OCI-LY7 (cell line): ENCODE data around the gene ICA1. TPM values are rescaled to one million over a fixed set of nuclear protein-coding genes. Genes with fewer than 3 reads are reported as not detected.

Source experiments
- BruUV-seq: library from RNA; stranded (reverse); fragments of 400-500 nt; replicated peaks from 2 replicates; lab custom pipeline; 2021; lab: Mats Ljungman, UMichigan
- CTCF ChIA-PET: fragments of 300-600 bp; sonication (Branson Sonifier 250); formaldehyde crosslinking; loops from one replicate; lab custom pipeline; 2022; ENCODE audit warnings: antibody characterized with exemption; ENCODE audit not compliant: unreplicated experiment; lab: Charles Lee
- POLR2A ChIA-PET: fragments of 300-600 bp; sonication (Branson Sonifier 250); formaldehyde crosslinking; loops from one replicate; lab custom pipeline; 2022; ENCODE audit warnings: antibody characterized with exemption; lab: Charles Lee
- DNase-seq: peaks from one replicate; pipeline ENCODE4 v3.0.0-alpha.2; 2015; ENCODE audit warnings: low spot score
- H2AFZ ChIP-seq: fragments of 200-600 bp; sonication (generic), shearing (Covaris generic); 2 replicates; pipeline ENCODE4 v1.6.1; 2014; ENCODE audit warnings: mild to moderate bottlenecking, antibody characterized with exemption, low read length, moderate library complexity
- H3K27ac ChIP-seq: fragments of 200-600 bp; sonication (generic); 2 replicates; pipeline ENCODE4 v1.5.1; 2014; ENCODE audit warnings: mixed run types, low read depth, mild to moderate bottlenecking, moderate library complexity, low read length, inconsistent platforms; ENCODE audit not compliant: poor library complexity, severe bottlenecking
- H3K36me3 ChIP-seq: fragments of 200-600 bp; sonication (generic); 2 replicates; pipeline ENCODE4 v1.6.1; 2014; ENCODE audit warnings: mild to moderate bottlenecking, antibody characterized with exemption, low read length, moderate library complexity, mixed read lengths; ENCODE audit not compliant: insufficient read depth
- H3K4me1 ChIP-seq: fragments of 200-600 bp; sonication (generic); 2 replicates; pipeline ENCODE4 v1.5.1; 2014; ENCODE audit warnings: mild to moderate bottlenecking, low read length; ENCODE audit not compliant: insufficient read depth, poor library complexity, severe bottlenecking
- H3K4me2 ChIP-seq: fragments of 200-600 bp; sonication (generic); 2 replicates; pipeline ENCODE4 v1.6.1; 2014; ENCODE audit warnings: mild to moderate bottlenecking, low read length
- H3K4me3 ChIP-seq: fragments of 200-600 bp; sonication (generic); 2 replicates; pipeline ENCODE4 v1.5.1; 2014; ENCODE audit warnings: mild to moderate bottlenecking, low read depth, low read length; ENCODE audit not compliant: poor library complexity, severe bottlenecking
- H3K79me2 ChIP-seq: fragments of 200-600 bp; sonication (generic); 2 replicates; pipeline ENCODE4 v1.6.1; 2016; ENCODE audit warnings: low read depth, mild to moderate bottlenecking, low read length, moderate library complexity, mixed read lengths; ENCODE audit not compliant: insufficient read depth
- H3K9me2 ChIP-seq: fragments of 200-600 bp; sonication (generic); 2 replicates; pipeline ENCODE4 v1.6.1; 2016; ENCODE audit warnings: mild to moderate bottlenecking, low read length, mixed read lengths; ENCODE audit not compliant: insufficient read depth
- H3K9me3 ChIP-seq: fragments of 200-600 bp; sonication (generic); 2 replicates; pipeline ENCODE4 v1.6.1; 2014; ENCODE audit warnings: mild to moderate bottlenecking, mixed run types, low read length, mixed read lengths
- H4K20me1 ChIP-seq: fragments of 200-600 bp; sonication (generic); 2 replicates; pipeline ENCODE4 v1.6.1; 2014; ENCODE audit warnings: mild to moderate bottlenecking, antibody characterized with exemption, low read length, moderate library complexity, mixed read lengths; ENCODE audit not compliant: insufficient read depth
- EZH2phosphoT487 ChIP-seq: fragments of 200-600 bp; sonication (generic); IDR thresholded peaks from 2 replicates; pipeline ENCODE4 v1.6.1; 2018; ENCODE audit warnings: low read depth, borderline replicate concordance, mild to moderate bottlenecking, mixed run types, antibody characterized with exemption, low read length, moderate library complexity, mixed read lengths
- intact Hi-C: fragments of 100-400 bp; cut with micrococcal nuclease; formaldehyde crosslinking; loops from one replicate; pipeline ENCODE4 v1.10.0; 2022; ENCODE audit not compliant: unreplicated experiment
- total RNA-seq, 2 experiments: library from RNA; depleted of rRNA in 1 of 2; stranded (reverse); fragments of >200 nt in 1 of 2; shearing (Covaris generic) in 1 of 2; gene quantifications; 2 replicates each; pipeline ENCODE4 v1.2.3, GENCODE V29; 2014 to 2022
- TF ChIP-seq, protein P1 (sequence below): fragments of 200-600 bp; sonication (generic); conservative IDR thresholded peaks from 2 replicates; pipeline ENCODE4 v1.5.1; 2014; ENCODE audit warnings: mild to moderate bottlenecking, antibody characterized with exemption, low read length, moderate library complexity, mixed read lengths

The ICA1 gene
- total RNA-seq, 2 experiments from 2014 or later: 0.49 TPM; not detected in 1

DNA sequence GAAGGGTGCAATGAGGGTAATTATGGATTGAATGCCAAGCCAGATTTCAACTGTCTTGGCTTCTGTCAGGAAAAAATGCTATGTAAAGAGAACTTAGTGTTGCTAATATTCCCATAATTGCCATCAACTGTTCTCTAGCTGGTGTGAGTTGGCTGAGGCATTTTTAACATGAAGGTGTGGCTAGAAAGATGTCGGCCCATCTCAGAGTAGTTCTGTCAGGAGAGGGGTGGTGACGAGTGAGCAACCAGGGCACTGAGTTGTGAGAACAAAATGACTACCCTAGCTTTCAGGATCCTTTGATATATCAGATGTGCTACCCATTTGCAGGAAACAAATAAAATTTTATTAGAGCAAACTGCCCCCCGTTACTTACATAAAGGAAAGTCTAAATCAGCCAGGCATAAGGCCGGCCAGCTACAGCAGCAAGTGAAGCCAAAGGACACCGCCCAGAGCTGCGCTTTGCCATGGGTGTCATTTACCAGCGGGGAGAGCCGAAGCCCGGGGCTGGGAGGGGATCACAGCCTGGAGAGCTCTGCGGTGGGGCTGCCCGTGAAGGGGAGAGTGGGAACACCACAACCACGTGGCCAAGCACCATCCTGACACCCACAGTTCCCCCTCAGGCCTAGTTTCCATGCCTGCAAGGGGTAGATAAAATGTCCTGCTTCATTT is 141.4 kb downstream of the ICA1 start:
- H2AFZ ChIP-seq: no peak overlapping the region
- ChIA-PET CTCF (no interaction called here), POLR2A (interaction anchor here (0.6 to 1.0 kb wide), 4 partner anchors 8 to 1330 kb away, joined by 3 read pairs; no protein-coding TSS in a partner anchor)
- no peak for DNase-seq
- intact Hi-C loops: no loop called here
- no TSS peak for BruUV-seq
- H3K4me3 ChIP-seq: no peak overlapping the region
- no peaks in the 10 kb centered on the region for H4K20me1 ChIP-seq
- H3K9me3 ChIP-seq: no peaks in the 10 kb centered on the region
- H3K4me1 ChIP-seq: peaks cover 7% of the 10 kb centered on the region
- H3K9me2 ChIP-seq: no peaks in the 10 kb centered on the region
- no peak for TF ChIP-seq EZH2phosphoT487
- TF ChIP-seq, protein P1, sequence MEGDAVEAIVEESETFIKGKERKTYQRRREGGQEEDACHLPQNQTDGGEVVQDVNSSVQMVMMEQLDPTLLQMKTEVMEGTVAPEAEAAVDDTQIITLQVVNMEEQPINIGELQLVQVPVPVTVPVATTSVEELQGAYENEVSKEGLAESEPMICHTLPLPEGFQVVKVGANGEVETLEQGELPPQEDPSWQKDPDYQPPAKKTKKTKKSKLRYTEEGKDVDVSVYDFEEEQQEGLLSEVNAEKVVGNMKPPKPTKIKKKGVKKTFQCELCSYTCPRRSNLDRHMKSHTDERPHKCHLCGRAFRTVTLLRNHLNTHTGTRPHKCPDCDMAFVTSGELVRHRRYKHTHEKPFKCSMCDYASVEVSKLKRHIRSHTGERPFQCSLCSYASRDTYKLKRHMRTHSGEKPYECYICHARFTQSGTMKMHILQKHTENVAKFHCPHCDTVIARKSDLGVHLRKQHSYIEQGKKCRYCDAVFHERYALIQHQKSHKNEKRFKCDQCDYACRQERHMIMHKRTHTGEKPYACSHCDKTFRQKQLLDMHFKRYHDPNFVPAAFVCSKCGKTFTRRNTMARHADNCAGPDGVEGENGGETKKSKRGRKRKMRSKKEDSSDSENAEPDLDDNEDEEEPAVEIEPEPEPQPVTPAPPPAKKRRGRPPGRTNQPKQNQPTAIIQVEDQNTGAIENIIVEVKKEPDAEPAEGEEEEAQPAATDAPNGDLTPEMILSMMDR: no peak
- H3K79me2 ChIP-seq: no peaks in the 10 kb centered on the region
- H3K36me3 ChIP-seq: no peaks in the 10 kb centered on the region
- H3K4me2 ChIP-seq: no peak overlapping the region
- no peak overlapping the region for H3K27ac ChIP-seq

GRCh38 chr7:8119262-8119661 is 142.7 kb downstream of the ICA1 start:
- BruUV-seq: no TSS peak
- H3K36me3 ChIP-seq: no peaks in the 10 kb centered on the region
- no peak overlapping the region for H3K4me3 ChIP-seq
- no peak overlapping the region for H3K4me2 ChIP-seq
- CTCF ChIA-PET: no interaction called here
- no peak for DNase-seq
- H3K79me2 ChIP-seq: no peaks in the 10 kb centered on the region
- no peaks in the 10 kb centered on the region for H3K9me2 ChIP-seq
- POLR2A ChIA-PET: no interaction called here
- TF ChIP-seq EZH2phosphoT487: no peak
- TF ChIP-seq, protein P1: no peak
- peaks cover 19% of the 10 kb centered on the region for H3K4me1 ChIP-seq
- no peak overlapping the region for H2AFZ ChIP-seq
- no peaks in the 10 kb centered on the region for H4K20me1 ChIP-seq
- intact Hi-C loops: no loop called here
- no peaks in the 10 kb centered on the region for H3K9me3 ChIP-seq
- no peak overlapping the region for H3K27ac ChIP-seq

- intact Hi-C loops: no loop called here
- Histone ChIP-seq H3K9me3 (peaks cover 5% of the 10 kb centered on the region; the same call in 1 of the 2 replicates), H3K9me2 (no peaks in the 10 kb centered on the region), H3K4me2 (no peak overlapping the region), H3K4me3 (no peak overlapping the region), H3K79me2 (no peaks in the 10 kb centered on the region), H3K4me1 (peaks cover 24% of the 10 kb centered on the region), H2AFZ (no peak overlapping the region), H3K36me3 (no peaks in the 10 kb centered on the region), H3K27ac (no peak overlapping the region), H4K20me1 (no peaks in the 10 kb centered on the region)
- ChIA-PET POLR2A (interaction anchor here (0.8 kb wide), 1 partner anchor 12 kb away, joined by 4 read pairs; no protein-coding TSS in a partner anchor), CTCF (no interaction called here)
- DNase-seq: no peak
- TF ChIP-seq, protein P1: no peak
- no peak for TF ChIP-seq EZH2phosphoT487
- no TSS peak for BruUV-seq
These were observed 144.8 kb downstream of the ICA1 start for GRCh38 chr7:8117195-8117594.
